ENCODE results near the gene NBL1.

The NBL1 gene

DNA sequence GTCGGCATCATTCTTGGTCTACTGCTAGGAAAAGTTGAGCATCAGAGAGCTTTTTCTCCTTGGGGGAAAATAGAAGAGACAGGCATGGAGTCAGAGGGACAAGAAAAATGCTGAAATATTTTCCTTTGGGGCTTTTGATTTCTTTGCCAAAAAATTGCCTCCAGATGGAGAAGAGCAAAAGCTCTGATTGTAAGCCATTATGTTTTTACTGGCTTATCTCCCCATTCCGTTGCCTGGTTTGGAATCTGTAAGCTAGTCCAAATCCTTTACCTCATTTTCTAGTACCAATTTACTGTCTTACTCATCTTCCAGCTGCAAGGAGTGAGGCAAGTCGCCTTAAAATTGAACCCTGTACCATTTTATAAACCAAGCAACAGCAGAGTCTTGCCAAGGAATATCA, 23.3 kb upstream of the NBL1 start (continued):
- TF ChIP-seq ZNF302 (tag by site-specific recombination; IDR thresholded peaks at IDR 0.05; ENCODE audit: low read depth): no peak

DNA sequence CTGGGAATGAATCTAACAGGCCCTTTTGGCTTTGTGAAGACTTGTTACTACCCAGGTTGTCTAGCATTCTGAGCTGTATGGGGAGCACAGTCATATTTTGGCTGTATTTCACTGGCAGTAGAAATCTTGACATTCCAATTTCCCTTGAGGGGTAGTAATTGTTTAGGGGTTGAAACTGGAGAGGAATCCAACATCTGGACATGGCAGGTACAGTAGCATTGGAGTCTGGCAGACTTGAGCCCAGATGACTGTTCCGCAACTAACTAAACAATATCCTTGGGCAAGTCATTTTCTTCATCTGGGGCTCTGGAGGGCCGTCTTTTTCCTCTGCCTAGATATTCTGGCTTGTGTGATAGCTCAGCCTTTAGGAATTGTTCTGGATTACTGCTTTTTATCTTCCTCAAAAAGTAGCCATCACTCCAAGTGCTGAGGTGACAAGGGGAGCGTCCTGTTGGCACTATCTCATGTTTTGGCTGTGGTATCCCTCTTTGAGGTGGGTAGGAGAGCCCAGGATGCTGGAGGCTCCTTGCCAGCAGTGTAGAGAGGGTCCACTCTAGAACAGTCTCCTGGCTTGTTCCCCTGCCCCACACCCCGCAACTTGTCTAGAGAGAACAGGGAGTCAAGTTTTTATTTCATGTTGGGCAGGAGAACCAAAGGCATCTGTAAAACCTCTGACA, 22.7 kb upstream of the NBL1 start:
- no peaks in the 10 kb centered on the region for H3K9me3 ChIP-seq (ENCODE audit: control insufficient read depth, insufficient read depth, low read depth, low read length)
- POLR2A ChIA-PET: no interaction called here
- CTCF ChIA-PET: interaction anchor here (1.1 kb wide), 1 partner anchor 17 kb away, joined by 3 read pairs; no protein-coding TSS in a partner anchor
- H3K4me3 ChIP-seq (ENCODE audit: low read depth, low read length): no peak overlapping the region
- no peak for TF ChIP-seq ZNF184 (tag by site-specific recombination; IDR thresholded peaks at IDR 0.05)
- no peak for TF ChIP-seq ZNF140 (tag by site-specific recombination; IDR thresholded peaks at IDR 0.05)
- TF ChIP-seq ZNF600 (tag by site-specific recombination; IDR thresholded peaks at IDR 0.05): no peak
- TF ChIP-seq, protein P1, sequence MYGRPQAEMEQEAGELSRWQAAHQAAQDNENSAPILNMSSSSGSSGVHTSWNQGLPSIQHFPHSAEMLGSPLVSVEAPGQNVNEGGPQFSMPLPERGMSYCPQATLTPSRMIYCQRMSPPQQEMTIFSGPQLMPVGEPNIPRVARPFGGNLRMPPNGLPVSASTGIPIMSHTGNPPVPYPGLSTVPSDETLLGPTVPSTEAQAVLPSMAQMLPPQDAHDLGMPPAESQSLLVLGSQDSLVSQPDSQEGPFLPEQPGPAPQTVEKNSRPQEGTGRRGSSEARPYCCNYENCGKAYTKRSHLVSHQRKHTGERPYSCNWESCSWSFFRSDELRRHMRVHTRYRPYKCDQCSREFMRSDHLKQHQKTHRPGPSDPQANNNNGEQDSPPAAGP (tag by site-specific recombination; IDR thresholded peaks at IDR 0.05): no peak
- TF ChIP-seq ZNF658 (tag by site-specific recombination; IDR thresholded peaks at IDR 0.05): no peak
- TF ChIP-seq, protein P2, sequence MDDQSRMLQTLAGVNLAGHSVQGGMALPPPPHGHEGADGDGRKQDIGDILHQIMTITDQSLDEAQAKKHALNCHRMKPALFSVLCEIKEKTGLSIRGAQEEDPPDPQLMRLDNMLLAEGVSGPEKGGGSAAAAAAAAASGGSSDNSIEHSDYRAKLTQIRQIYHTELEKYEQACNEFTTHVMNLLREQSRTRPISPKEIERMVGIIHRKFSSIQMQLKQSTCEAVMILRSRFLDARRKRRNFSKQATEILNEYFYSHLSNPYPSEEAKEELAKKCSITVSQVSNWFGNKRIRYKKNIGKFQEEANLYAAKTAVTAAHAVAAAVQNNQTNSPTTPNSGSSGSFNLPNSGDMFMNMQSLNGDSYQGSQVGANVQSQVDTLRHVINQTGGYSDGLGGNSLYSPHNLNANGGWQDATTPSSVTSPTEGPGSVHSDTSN (CRISPR knock-in tag; IDR thresholded peaks at IDR 0.05): no peak
- no peak for TF ChIP-seq ZNF202 (tag by site-specific recombination; IDR thresholded peaks at IDR 0.05; ENCODE audit: borderline replicate concordance)
- TF ChIP-seq ZNF48 (tag by site-specific recombination; IDR thresholded peaks at IDR 0.05): no peak
- TF ChIP-seq ZNF514 (tag by site-specific recombination; IDR thresholded peaks at IDR 0.05): no peak
- no peak for TF ChIP-seq ZIC2 (tag by site-specific recombination; IDR thresholded peaks at IDR 0.05)
- TF ChIP-seq IKZF3 (tag by site-specific recombination; IDR thresholded peaks at IDR 0.05): no peak
- no peak for TF ChIP-seq ZNF785 (tag by site-specific recombination; IDR thresholded peaks at IDR 0.05)
- TF ChIP-seq, protein P3, sequence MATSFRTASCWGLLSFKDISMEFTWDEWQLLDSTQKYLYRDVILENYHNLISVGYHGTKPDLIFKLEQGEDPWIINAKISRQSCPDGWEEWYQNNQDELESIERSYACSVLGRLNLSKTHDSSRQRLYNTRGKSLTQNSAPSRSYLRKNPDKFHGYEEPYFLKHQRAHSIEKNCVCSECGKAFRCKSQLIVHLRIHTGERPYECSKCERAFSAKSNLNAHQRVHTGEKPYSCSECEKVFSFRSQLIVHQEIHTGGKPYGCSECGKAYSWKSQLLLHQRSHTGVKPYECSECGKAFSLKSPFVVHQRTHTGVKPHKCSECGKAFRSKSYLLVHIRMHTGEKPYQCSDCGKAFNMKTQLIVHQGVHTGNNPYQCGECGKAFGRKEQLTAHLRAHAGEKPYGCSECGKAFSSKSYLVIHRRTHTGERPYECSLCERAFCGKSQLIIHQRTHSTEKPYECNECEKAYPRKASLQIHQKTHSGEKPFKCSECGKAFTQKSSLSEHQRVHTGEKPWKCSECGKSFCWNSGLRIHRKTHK (tag by site-specific recombination; IDR thresholded peaks at IDR 0.05): no peak
- TF ChIP-seq ZNF830 (tag by site-specific recombination; IDR thresholded peaks at IDR 0.05; ENCODE audit: low read depth): no peak
- TF ChIP-seq, protein P4, sequence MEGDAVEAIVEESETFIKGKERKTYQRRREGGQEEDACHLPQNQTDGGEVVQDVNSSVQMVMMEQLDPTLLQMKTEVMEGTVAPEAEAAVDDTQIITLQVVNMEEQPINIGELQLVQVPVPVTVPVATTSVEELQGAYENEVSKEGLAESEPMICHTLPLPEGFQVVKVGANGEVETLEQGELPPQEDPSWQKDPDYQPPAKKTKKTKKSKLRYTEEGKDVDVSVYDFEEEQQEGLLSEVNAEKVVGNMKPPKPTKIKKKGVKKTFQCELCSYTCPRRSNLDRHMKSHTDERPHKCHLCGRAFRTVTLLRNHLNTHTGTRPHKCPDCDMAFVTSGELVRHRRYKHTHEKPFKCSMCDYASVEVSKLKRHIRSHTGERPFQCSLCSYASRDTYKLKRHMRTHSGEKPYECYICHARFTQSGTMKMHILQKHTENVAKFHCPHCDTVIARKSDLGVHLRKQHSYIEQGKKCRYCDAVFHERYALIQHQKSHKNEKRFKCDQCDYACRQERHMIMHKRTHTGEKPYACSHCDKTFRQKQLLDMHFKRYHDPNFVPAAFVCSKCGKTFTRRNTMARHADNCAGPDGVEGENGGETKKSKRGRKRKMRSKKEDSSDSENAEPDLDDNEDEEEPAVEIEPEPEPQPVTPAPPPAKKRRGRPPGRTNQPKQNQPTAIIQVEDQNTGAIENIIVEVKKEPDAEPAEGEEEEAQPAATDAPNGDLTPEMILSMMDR (tag by site-specific recombination; IDR thresholded peaks at IDR 0.05): no peak
- no peak for TF ChIP-seq ZNF174 (tag by site-specific recombination; IDR thresholded peaks at IDR 0.05)
- TF ChIP-seq ZNF585B (tag by site-specific recombination; IDR thresholded peaks at IDR 0.05): no peak
- no peak for TF ChIP-seq ZNF792 (tag by site-specific recombination; IDR thresholded peaks at IDR 0.05)
- peaks cover 5% of the 10 kb centered on the region; the same call in 1 of the 2 replicates for H3K4me1 ChIP-seq (ENCODE audit: control insufficient read depth, insufficient read depth, low read length)
- H3K27ac ChIP-seq (ENCODE audit: extremely low read depth, low read depth, low read length): no peak overlapping the region
- peaks cover 3 to 53% of the 10 kb centered on the region in 2 experiments; a peak in 2 of 3 replicates for H3K36me3 ChIP-seq (ENCODE audit: control insufficient read depth in 2 of 2, insufficient read depth in 1 of 2, low read length in 2 of 2)

DNA sequence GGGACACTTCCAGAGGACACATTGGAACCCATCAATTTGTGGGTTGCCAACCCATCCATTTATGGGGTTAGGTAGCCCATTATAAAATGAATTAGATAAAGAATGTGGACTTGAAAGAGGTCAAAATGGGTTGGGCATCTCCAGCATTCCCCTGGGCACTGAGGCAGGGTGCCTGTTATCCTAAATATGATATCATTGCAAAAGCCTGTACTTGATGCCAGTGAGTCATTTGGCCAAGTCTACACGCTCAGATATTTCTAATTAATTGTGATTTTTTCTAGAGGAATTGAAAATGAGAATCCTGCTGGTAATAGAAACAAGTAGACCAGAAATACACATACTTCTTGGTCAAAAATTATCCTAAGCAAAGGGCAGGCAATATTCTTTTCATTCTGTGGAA, 21.9 kb upstream of the NBL1 start:
- Histone ChIP-seq H3K9me3 (ENCODE audit: control insufficient read depth, insufficient read depth, low read depth, low read length) (no peaks in the 10 kb centered on the region), H3K36me3 (ENCODE audit: control insufficient read depth in 2 of 2, insufficient read depth in 1 of 2, low read length in 2 of 2) (peaks cover 3 to 58% of the 10 kb centered on the region in 2 experiments; a peak in 2 of 3 replicates), H3K27ac (ENCODE audit: extremely low read depth, low read depth, low read length) (no peak overlapping the region), H3K4me1 (ENCODE audit: control insufficient read depth, insufficient read depth, low read length) (peaks cover 5% of the 10 kb centered on the region; the same call in 1 of the 2 replicates), H3K4me3 (ENCODE audit: low read depth, low read length) (no peak overlapping the region)
- CTCF ChIA-PET: no interaction called here
- POLR2A ChIA-PET: no interaction called here
- TF ChIP-seq, protein P5, sequence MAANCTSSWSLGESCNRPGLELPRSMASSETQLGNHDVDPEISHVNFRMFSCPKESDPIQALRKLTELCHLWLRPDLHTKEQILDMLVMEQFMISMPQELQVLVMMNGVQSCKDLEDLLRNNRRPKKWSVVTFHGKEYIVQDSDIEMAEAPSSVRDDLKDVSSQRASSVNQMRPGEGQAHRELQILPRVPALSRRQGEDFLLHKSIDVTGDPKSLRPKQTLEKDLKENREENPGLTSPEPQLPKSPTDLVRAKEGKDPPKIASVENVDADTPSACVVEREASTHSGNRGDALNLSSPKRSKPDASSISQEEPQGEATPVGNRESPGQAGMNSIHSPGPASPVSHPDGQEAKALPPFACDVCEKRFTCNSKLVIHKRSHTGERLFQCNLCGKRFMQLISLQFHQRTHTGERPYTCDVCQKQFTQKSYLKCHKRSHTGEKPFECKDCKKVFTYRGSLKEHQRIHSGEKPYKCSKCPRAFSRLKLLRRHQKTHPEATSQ (tag by site-specific recombination; IDR thresholded peaks at IDR 0.05): no peak
- TF ChIP-seq ZNF335 (tag by site-specific recombination; conservative IDR thresholded peaks at IDR 0.05): no peak
- TF ChIP-seq ZNF112 (tag by site-specific recombination; IDR thresholded peaks at IDR 0.05): no peak

All from HEK293 (cell line).